Small intestine (tissue), 7 donors: ENCODE results near the gene LMX1A. TPM values are rescaled to one million over a fixed set of nuclear protein-coding genes. Genes with fewer than 3 reads are reported as not detected.

Experiments
- DNase-seq, 2 donors: peaks; one replicate each; pipeline versions ENCODE4 v3.0.0 to v3.0.0-alpha.2; 2013
- FAIRE-seq: peaks from 2 replicates; lab custom pipeline; 2012; peaks lifted over from hg19 to GRCh38; lab: Jason Lieb, UNC
- H3K27ac ChIP-seq, 3 donors: one replicate each; pipeline ENCODE4 v1.5.1; 2013; ENCODE audit warnings: low read length in 2 of 3, mild to moderate bottlenecking in 2 of 3, control low read depth in 1 of 3, inconsistent platforms in 1 of 3, low read depth in 1 of 3, moderate library complexity in 1 of 3
- H3K27me3 ChIP-seq, 3 donors: one replicate each; pipeline ENCODE4 v1.6.1; 2013; ENCODE audit warnings: low read length in 3 of 3, inconsistent platforms in 1 of 3; ENCODE audit not compliant: control insufficient read depth in 3 of 3, insufficient read depth in 3 of 3
- H3K36me3 ChIP-seq, 3 donors: one replicate each; pipeline ENCODE4 v1.6.1; 2013; ENCODE audit warnings: low read length in 3 of 3, inconsistent platforms in 1 of 3, low read depth in 1 of 3, mild to moderate bottlenecking in 1 of 3, moderate library complexity in 1 of 3; ENCODE audit not compliant: control insufficient read depth in 3 of 3, insufficient read depth in 2 of 3
- H3K4me1 ChIP-seq, 3 donors: one replicate each; pipeline ENCODE4 v1.6.1; 2013; ENCODE audit warnings: low read length in 2 of 3, inconsistent platforms in 1 of 3, low read depth in 1 of 3, mild to moderate bottlenecking in 1 of 3, moderate library complexity in 1 of 3; ENCODE audit not compliant: control insufficient read depth in 3 of 3, insufficient read depth in 2 of 3
- H3K4me3 ChIP-seq, 3 donors: one replicate each; pipeline ENCODE4 v1.5.1; 2013; ENCODE audit warnings: low read length in 3 of 3, control low read depth in 1 of 3, inconsistent platforms in 1 of 3, low read depth in 1 of 3, mild to moderate bottlenecking in 1 of 3, moderate library complexity in 1 of 3
- H3K9me3 ChIP-seq, 2 donors: one replicate each; pipeline ENCODE4 v1.6.1; 2013; ENCODE audit warnings: low read depth in 1 of 2, low read length in 1 of 2; ENCODE audit not compliant: control insufficient read depth in 2 of 2, insufficient read depth in 1 of 2
- WGBS, 3 donors: extraction: QIAGEN DNeasy Blood & Tissue Kit; methylation state at CpG; one replicate each; pipeline ENCODE4 v1.1.7; 2013; 5-methylcytosine and 5-hydroxymethylcytosine counted together
- polyA plus RNA-seq, 4 donors: library from polyadenylated mRNA; stranded (reverse) in 3 of 4; unstranded in 1 of 4; fragments of 200-250 nt in 3 of 4; fragments of 120-200 nt in 1 of 4; gene quantifications; one replicate each; pipeline versions ENCODE4 v1.2.1 to v1.2.3, GENCODE V29; 2013
- donor health status: healthy with polysubstance abuse.
- donor health status: control.
- donor health status: control.
- donor health status: Bipolar disorder and iron deficiency.
- donor health status: healthy.

LMX1A gene
- polyA plus RNA-seq, 4 donors: 0.39 to 4.3 (median 0.49) TPM

DNA sequence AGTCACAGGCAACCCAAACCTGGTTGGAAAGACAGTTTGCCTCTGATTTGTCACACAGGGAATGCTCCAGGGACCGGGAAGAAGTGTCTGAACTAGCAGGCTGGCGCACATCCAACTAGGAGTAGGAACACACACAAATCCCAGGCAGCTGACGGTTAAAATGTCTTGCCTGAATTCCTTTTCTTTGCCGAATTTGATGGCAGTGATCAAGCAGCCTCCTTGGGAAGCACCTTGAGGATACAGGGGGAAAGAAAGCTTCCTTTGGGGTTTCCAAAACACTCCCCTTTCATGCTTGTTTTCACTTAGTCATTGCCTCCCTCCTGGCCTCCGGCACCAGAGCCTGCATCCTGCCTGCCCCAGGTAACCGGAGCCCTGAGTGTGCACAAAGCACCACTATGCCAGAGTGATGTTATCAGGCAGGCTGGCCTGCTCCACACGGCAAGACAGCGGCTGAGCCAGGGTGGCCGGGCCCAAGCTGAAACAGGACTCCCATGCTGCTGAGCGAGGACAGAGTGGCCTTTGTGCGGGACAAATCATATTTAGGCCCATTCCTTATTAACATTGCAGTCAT, 193.8 kb downstream of the LMX1A start:
- H3K4me3 ChIP-seq: no peak overlapping the region
- H3K9me3 ChIP-seq: no peaks in the 10 kb centered on the region
- no peaks in the 10 kb centered on the region for H3K4me1 ChIP-seq
- 56 to 61% (median 60%) methylated on average over 11 of the region's 11 CpGs for WGBS, 3 donors
- no peak for DNase-seq
- no peaks in the 10 kb centered on the region for H3K36me3 ChIP-seq
- FAIRE-seq: no peak
- H3K27ac ChIP-seq: no peak overlapping the region
- peaks cover 0 to 2% (median 0%) of the 10 kb centered on the region in 3 donors for H3K27me3 ChIP-seq

- no peak for FAIRE-seq
- Histone ChIP-seq H3K4me3 (no peak overlapping the region), H3K27me3 (peaks cover 0 to 5% (median 0%) of the 10 kb centered on the region in 3 donors), H3K27ac (no peak overlapping the region), H3K4me1 (no peaks in the 10 kb centered on the region), H3K9me3 (no peaks in the 10 kb centered on the region), H3K36me3 (no peaks in the 10 kb centered on the region)
- WGBS, 3 donors: 56 to 70% (median 66%) methylated on average over 4 of the region's 4 CpGs
- no peak for DNase-seq
Observed at GRCh38 chr1:165161130-165161529, 195.4 kb downstream of the LMX1A start.

DNA sequence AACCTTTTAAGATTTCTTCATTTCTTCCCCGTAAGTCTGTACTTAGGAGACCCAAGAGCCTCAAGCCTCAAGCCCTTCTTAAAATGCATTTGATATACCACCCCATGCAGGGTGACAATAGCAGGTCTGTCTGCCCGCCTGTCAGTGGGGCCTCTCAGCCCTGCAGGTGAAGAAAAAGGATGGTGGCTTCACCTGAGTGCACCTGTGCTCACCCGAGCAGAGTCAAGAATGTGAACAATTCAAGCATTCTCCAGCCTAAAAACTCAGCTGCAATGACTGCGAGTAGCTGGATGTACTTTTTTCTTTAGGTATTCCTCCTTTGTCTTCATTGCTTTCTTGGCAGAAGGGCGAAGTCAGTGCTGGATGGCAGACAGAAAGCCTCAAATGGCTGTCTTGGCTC, 203.3 kb downstream of the LMX1A start:
- WGBS, 3 donors: 71 to 80% (median 76%) methylated on average over 5 of the region's 5 CpGs
- DNase-seq (no peak), FAIRE-seq (no peak)
- Histone ChIP-seq H3K9me3 (no peaks in the 10 kb centered on the region), H3K4me3 (no peak overlapping the region), H3K36me3 (no peaks in the 10 kb centered on the region), H3K27me3 (peaks cover 0 to 5% (median 3%) of the 10 kb centered on the region in 3 donors), H3K27ac (no peak overlapping the region), H3K4me1 (no peaks in the 10 kb centered on the region)

DNA sequence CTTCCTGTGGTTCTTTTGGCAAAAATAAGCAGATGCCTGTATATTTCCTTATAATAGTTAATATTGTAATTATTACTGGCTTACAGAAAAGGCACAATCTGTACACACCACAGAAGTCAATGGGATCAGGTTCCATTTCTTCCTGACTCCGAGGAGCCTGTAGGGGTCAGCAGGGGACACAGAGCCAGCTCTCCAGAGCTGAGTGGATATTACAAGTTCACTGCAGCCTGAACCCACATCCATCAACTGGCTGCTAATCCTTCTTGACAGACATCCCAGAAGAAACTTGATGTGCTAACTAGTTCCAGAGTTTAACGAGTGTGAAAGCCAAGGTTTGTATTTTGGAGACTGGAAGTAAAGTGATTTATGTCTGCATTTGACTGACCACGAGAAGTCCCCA, 203.8 kb downstream of the LMX1A start:
- 34 to 36% (median 35%) methylated on average over 3 of the region's 3 CpGs for WGBS, 3 donors
- H3K4me1 ChIP-seq: no peaks in the 10 kb centered on the region
- H3K36me3 ChIP-seq: no peaks in the 10 kb centered on the region
- DNase-seq: no peak
- no peak for FAIRE-seq
- H3K4me3 ChIP-seq: no peak overlapping the region
- peaks cover 0 to 3% (median 2%) of the 10 kb centered on the region in 3 donors for H3K27me3 ChIP-seq
- no peaks in the 10 kb centered on the region for H3K9me3 ChIP-seq
- no peak overlapping the region for H3K27ac ChIP-seq

GRCh38 chr1:165152109-165152508, 204.4 kb downstream of the LMX1A start:
- Histone ChIP-seq H3K9me3 (no peaks in the 10 kb centered on the region), H3K36me3 (no peaks in the 10 kb centered on the region), H3K4me3 (no peak overlapping the region), H3K27ac (no peak overlapping the region), H3K4me1 (no peaks in the 10 kb centered on the region), H3K27me3 (peaks cover 0 to 3% (median 0%) of the 10 kb centered on the region in 3 donors)
- no peak for DNase-seq
- 61 to 76% (median 73%) methylated on average over 5 of the region's 5 CpGs for WGBS, 3 donors
- FAIRE-seq: no peak

Other genes starting within 250 kb of the LMX1A start
- gene RXRG, start 88.4 kb upstream of the LMX1A start, polyA plus RNA-seq: 1 to 10 TPM in 3 of 4 donors, not detected in 1; 1.1 to 1.2 (median 1.1) TPM
- gene LRRC52, start 187.3 kb upstream of the LMX1A start, polyA plus RNA-seq: not detected